IMR-90 (cell line): ENCODE data around the gene CLEC5A. TPM values are rescaled to one million over a fixed set of nuclear protein-coding genes. Genes with fewer than 3 reads are reported as not detected.

Experiments used
- ATAC-seq: fragments of 200-7000 bp; cut with Tn5 transposase; 2 replicates; pipeline ENCODE4 v1.9.1; 2020; ENCODE audit warnings: low read depth, mild to moderate bottlenecking, moderate library complexity
- BruUV-seq: library from RNA; stranded (reverse); fragments of 400-500 nt; replicated peaks from 2 replicates; lab custom pipeline; 2021; lab: Mats Ljungman, UMichigan
- CTCF ChIA-PET: fragments of 300-600 bp; formaldehyde crosslinking; extraction: SDS; loops from one replicate; lab custom pipeline; 2021; ENCODE audit warnings: antibody characterized with exemption; lab: Yijun Ruan, JAX
- POLR2A ChIA-PET: fragments of 300-600 bp; sonication (Branson Sonifier 250); formaldehyde crosslinking; loops from one replicate; lab custom pipeline; 2022; ENCODE audit warnings: antibody characterized with exemption; ENCODE audit not compliant: unreplicated experiment; lab: Charles Lee
- DNase-seq: peaks from one replicate; pipeline ENCODE4 v3.0.0; 2013
- H2AFZ ChIP-seq: replicated peaks from 2 replicates; pipeline ENCODE3; 2013; ENCODE audit warnings: low read length, mild to moderate bottlenecking; ENCODE audit not compliant: poor library complexity
- H2AK5ac ChIP-seq: 2 replicates; pipeline ENCODE4 v1.6.1; 2013; ENCODE audit warnings: low read depth, low read length, inconsistent platforms
- H2AK9ac ChIP-seq: replicated peaks from 2 replicates; pipeline ENCODE3; 2013; ENCODE audit warnings: mild to moderate bottlenecking, low read depth, low read length, moderate library complexity; ENCODE audit not compliant: poor library complexity
- H2BK120ac ChIP-seq: 2 replicates; pipeline ENCODE4 v1.6.1; 2013; ENCODE audit warnings: low read depth, low read length, inconsistent platforms
- H2BK15ac ChIP-seq: 3 replicates; pipeline ENCODE4 v1.6.1; 2013; ENCODE audit warnings: low read depth, low read length, inconsistent platforms
- H2BK20ac ChIP-seq: 2 replicates; pipeline ENCODE4 v1.6.1; 2013; ENCODE audit warnings: low read depth, mild to moderate bottlenecking, inconsistent platforms, low read length, moderate library complexity
- H2BK5ac ChIP-seq: 2 replicates; pipeline ENCODE4 v1.6.1; 2013; ENCODE audit warnings: mild to moderate bottlenecking, low read depth, low read length, inconsistent platforms; ENCODE audit not compliant: poor library complexity, severe bottlenecking
- H3K14ac ChIP-seq: replicated peaks from 2 replicates; pipeline ENCODE4 v1.6.1; 2013; ENCODE audit warnings: low read depth, low read length, inconsistent platforms
- H3K18ac ChIP-seq: 2 replicates; pipeline ENCODE4 v1.6.1; 2013; ENCODE audit warnings: low read depth, low read length, control low read depth
- H3K23ac ChIP-seq: 2 replicates; pipeline ENCODE4 v1.6.1; 2013; ENCODE audit warnings: low read depth, low read length, inconsistent platforms
- H3K27ac ChIP-seq: 2 replicates; pipeline ENCODE4 v1.5.1; 2013; ENCODE audit warnings: mild to moderate bottlenecking, control low read depth, low read length; ENCODE audit not compliant: insufficient read depth
- H3K27me3 ChIP-seq: 2 replicates; pipeline ENCODE4 v1.6.1; 2013; ENCODE audit warnings: low read length; ENCODE audit not compliant: control insufficient read depth, insufficient read depth
- H3K36me3 ChIP-seq: 2 replicates; pipeline ENCODE4 v1.6.1; 2013; ENCODE audit warnings: low read length, mixed read lengths; ENCODE audit not compliant: control insufficient read depth, insufficient read depth
- H3K4ac ChIP-seq: 2 replicates; pipeline ENCODE4 v1.6.1; 2013; ENCODE audit warnings: low read depth, low read length, inconsistent platforms
- H3K4me1 ChIP-seq: 2 replicates; pipeline ENCODE4 v1.6.1; 2013; ENCODE audit warnings: low read length, mixed read lengths; ENCODE audit not compliant: control insufficient read depth, insufficient read depth
- H3K4me2 ChIP-seq: 2 replicates; pipeline ENCODE4 v1.6.1; 2013; ENCODE audit warnings: low read depth, mild to moderate bottlenecking, control low read depth, low read length, moderate library complexity
- H3K4me3 ChIP-seq: 2 replicates; pipeline ENCODE4 v1.5.1; 2013; ENCODE audit warnings: low read depth, mild to moderate bottlenecking, control low read depth, low read length, moderate library complexity; ENCODE audit not compliant: insufficient read depth
- H3K56ac ChIP-seq: 2 replicates; pipeline ENCODE4 v1.6.1; 2013; ENCODE audit warnings: low read length, inconsistent platforms; ENCODE audit not compliant: insufficient read depth; ENCODE audit errors: extremely low read depth
- H3K79me1 ChIP-seq, 2 experiments: 2 replicates each; pipeline ENCODE4 v1.6.1; 2013; ENCODE audit warnings: low read length in 2 of 2, inconsistent platforms in 1 of 2, low read depth in 1 of 2
- H3K9ac ChIP-seq: 2 replicates; pipeline ENCODE4 v1.6.1; 2013; ENCODE audit warnings: low read depth, low read length, control low read depth
- H3K9me1 ChIP-seq: 2 replicates; pipeline ENCODE4 v1.6.1; 2013; ENCODE audit warnings: low read length, inconsistent platforms; ENCODE audit not compliant: insufficient read depth
- H3K9me3 ChIP-seq: 2 replicates; pipeline ENCODE4 v1.6.1; 2013; ENCODE audit warnings: low read length; ENCODE audit not compliant: control insufficient read depth, insufficient read depth
- H4K20me1 ChIP-seq: 2 replicates; pipeline ENCODE4 v1.6.1; 2013; ENCODE audit warnings: low read length, inconsistent platforms; ENCODE audit not compliant: insufficient read depth
- H4K5ac ChIP-seq: 2 replicates; pipeline ENCODE4 v1.6.1; 2013; ENCODE audit warnings: mild to moderate bottlenecking, low read depth, low read length, control low read depth
- H4K8ac ChIP-seq, 2 experiments: 2 replicates each; pipeline ENCODE4 v1.6.1; 2013; ENCODE audit warnings: low read depth in 2 of 2, low read length in 2 of 2, control low read depth in 1 of 2, inconsistent platforms in 1 of 2
- H4K91ac ChIP-seq: 2 replicates; pipeline ENCODE4 v1.6.1; 2013; ENCODE audit warnings: low read depth, low read length, inconsistent platforms; ENCODE audit not compliant: insufficient read depth
- FOS ChIP-seq: fragments of 150-350 bp; IDR thresholded peaks from 2 replicates; pipeline ENCODE4 v1.6.1; 2016; ENCODE audit warnings: low read depth, low read length
- MAFK ChIP-seq: IDR thresholded peaks from 2 replicates; pipeline ENCODE4 v1.6.1; 2012; ENCODE audit warnings: low read depth, low read length, improper control_type of control experiment
- MAZ ChIP-seq: IDR thresholded peaks from 2 replicates; pipeline ENCODE4 v1.6.1; 2012; ENCODE audit warnings: low read depth, mild to moderate bottlenecking, low read length, improper control_type of control experiment, moderate library complexity, borderline replicate concordance
- MXI1 ChIP-seq: IDR thresholded peaks from 2 replicates; pipeline ENCODE4 v1.6.1; 2012; ENCODE audit warnings: low read depth, mild to moderate bottlenecking, low read length, moderate library complexity, borderline replicate concordance
- RCOR1 ChIP-seq: IDR thresholded peaks from 2 replicates; pipeline ENCODE4 v1.6.1; 2012; ENCODE audit warnings: mild to moderate bottlenecking, low read length, improper control_type of control experiment; ENCODE audit not compliant: insufficient replicate concordance
- USF2 ChIP-seq: fragments of 150-350 bp; IDR thresholded peaks from 2 replicates; pipeline ENCODE4 v1.6.1; 2017; ENCODE audit warnings: mild to moderate bottlenecking, antibody characterized with exemption, low read length, low read depth
- WGBS, 2 experiments: methylation state at CpG; one replicate each; pipeline versions ENCODE4 v1.1.5 to v1.1.7; 2013; ENCODE audit warnings: missing lambda C conversion rate in 2 of 2; ENCODE audit not compliant: insufficient read length in 1 of 2; ENCODE audit errors: extremely low coverage in 2 of 2; 5-methylcytosine and 5-hydroxymethylcytosine counted together
- dilution Hi-C: fragments of 300-500 bp; cut with HindIII; formaldehyde crosslinking; loops from one replicate; pipeline ENCODE4 v1.14.3; 2018; ENCODE audit warnings: low sequenced_read_pairs; ENCODE audit not compliant: unreplicated experiment
- in situ Hi-C: fragments of 300-500 bp; cut with MboI; formaldehyde crosslinking; loops from 3 replicates; pipeline ENCODE4 v1.14.3; 2019; ENCODE audit warnings: low sequenced_read_pairs, inconsistent platforms, mixed read lengths
- intact Hi-C: fragments of 100-400 bp; cut with micrococcal nuclease; formaldehyde crosslinking; loops from 2 replicates; pipeline ENCODE4 v1.10.0; 2022
- polyA plus RNA-seq, 3 experiments: library from polyadenylated mRNA; depleted of rRNA; stranded (reverse); fragments of >200 nt; gene quantifications; 2 replicates each; pipeline ENCODE4 v1.2.3, GENCODE V29; 2012; ENCODE audit warnings: low replicate concordance in 1 of 3
- total RNA-seq: library from RNA; depleted of rRNA; stranded (reverse); fragments of >200 nt; gene quantifications from 2 replicates; pipeline ENCODE4 v1.2.3, GENCODE V29; 2012

Gene CLEC5A
- total and polyA plus RNA-seq, 2 of the 4 experiments (the other 2 are of a cell fraction): not detected

- BruUV-seq: no TSS peak
- Histone ChIP-seq H3K9ac (no peak overlapping the region), H4K5ac (no peak overlapping the region), H2BK5ac (no peak overlapping the region), H4K20me1 (no peaks in the 10 kb centered on the region), H3K27ac (no peak overlapping the region), H3K4me2 (no peak overlapping the region), H2BK20ac (no peak overlapping the region), H4K8ac (no peak overlapping the region), H3K18ac (no peak overlapping the region), H3K23ac (no peak overlapping the region), H3K9me3 (peaks cover 14% of the 10 kb centered on the region), H2BK15ac (no peak overlapping the region), H3K14ac (no peak overlapping the region), H4K91ac (no peak overlapping the region), H3K4ac (no peak overlapping the region), H3K36me3 (no peaks in the 10 kb centered on the region), H3K4me1 (no peaks in the 10 kb centered on the region), H3K79me1 (no peaks in the 10 kb centered on the region), H3K27me3 (no peaks in the 10 kb centered on the region), H3K56ac (no peak overlapping the region), H2AFZ (no peak overlapping the region), H3K4me3 (no peak overlapping the region), H2AK9ac (no peak overlapping the region), H3K9me1 (no peaks in the 10 kb centered on the region), H2AK5ac (no peak overlapping the region), H2BK120ac (no peak overlapping the region)
- TF ChIP-seq USF2: no peak
- no peak for TF ChIP-seq MAFK
- no peak for TF ChIP-seq MAZ
- TF ChIP-seq FOS: no peak
- no peak for TF ChIP-seq MXI1
- no peak for TF ChIP-seq RCOR1
- ChIA-PET CTCF (no interaction called here), POLR2A (no interaction called here)
- in situ Hi-C loops (no loop called here), dilution Hi-C loops (no loop called here), intact Hi-C loops (no loop called here)
- ATAC-seq (no peak), DNase-seq (no peak)
- no CpG with 5 or more reads among the region's 2 CpGs for WGBS, 2 experiments
Measured at GRCh38 chr7:141974831-141975230, 28.1 kb upstream of the CLEC5A start.
